ENCODE results near the gene AFG3L2.

- TF ChIP-seq WHSC1 (IDR thresholded peaks at IDR 0.05; ENCODE audit: low read length) (no peak), RAD21 (CRISPR knock-in tag; conservative IDR thresholded peaks at IDR 0.05 in 1 of 2, IDR thresholded peaks at IDR 0.05 in 1 of 2) (no peak), HCFC1 (IDR thresholded peaks at IDR 0.05; ENCODE audit: low read depth, low read length) (no peak), ZNF589 (CRISPR knock-in tag; IDR thresholded peaks at IDR 0.05; ENCODE audit: low read depth) (no peak), HSF4 (CRISPR knock-in tag; IDR thresholded peaks at IDR 0.05; ENCODE audit: borderline replicate concordance) (no peak), HDAC2 (IDR thresholded peaks at IDR 0.05) (no peak), TAF1 (IDR thresholded peaks at IDR 0.05; ENCODE audit: control insufficient read depth, extremely low read depth, insufficient read depth, low read length, severe bottlenecking) (no peak), KLF13 (tag; IDR thresholded peaks at IDR 0.05; ENCODE audit: borderline replicate concordance, low read depth) (no peak)
Measured at GRCh38 chr18:12406371-12407111, 29.5 kb upstream of the AFG3L2 start.
